ENCODE results near the gene MIAT.

GRCh38 chr22:26620197-26620596, 37.2 kb upstream of the MIAT start:
- no peak for TF ChIP-seq POLR2A (IDR thresholded peaks at IDR 0.05)
- TF ChIP-seq, protein P1, sequence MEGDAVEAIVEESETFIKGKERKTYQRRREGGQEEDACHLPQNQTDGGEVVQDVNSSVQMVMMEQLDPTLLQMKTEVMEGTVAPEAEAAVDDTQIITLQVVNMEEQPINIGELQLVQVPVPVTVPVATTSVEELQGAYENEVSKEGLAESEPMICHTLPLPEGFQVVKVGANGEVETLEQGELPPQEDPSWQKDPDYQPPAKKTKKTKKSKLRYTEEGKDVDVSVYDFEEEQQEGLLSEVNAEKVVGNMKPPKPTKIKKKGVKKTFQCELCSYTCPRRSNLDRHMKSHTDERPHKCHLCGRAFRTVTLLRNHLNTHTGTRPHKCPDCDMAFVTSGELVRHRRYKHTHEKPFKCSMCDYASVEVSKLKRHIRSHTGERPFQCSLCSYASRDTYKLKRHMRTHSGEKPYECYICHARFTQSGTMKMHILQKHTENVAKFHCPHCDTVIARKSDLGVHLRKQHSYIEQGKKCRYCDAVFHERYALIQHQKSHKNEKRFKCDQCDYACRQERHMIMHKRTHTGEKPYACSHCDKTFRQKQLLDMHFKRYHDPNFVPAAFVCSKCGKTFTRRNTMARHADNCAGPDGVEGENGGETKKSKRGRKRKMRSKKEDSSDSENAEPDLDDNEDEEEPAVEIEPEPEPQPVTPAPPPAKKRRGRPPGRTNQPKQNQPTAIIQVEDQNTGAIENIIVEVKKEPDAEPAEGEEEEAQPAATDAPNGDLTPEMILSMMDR (IDR thresholded peaks at IDR 0.05) = no peak

Measured in gastroesophageal sphincter (tissue), 3 donors.